ENCODE results near the gene SGIP1.

DNA sequence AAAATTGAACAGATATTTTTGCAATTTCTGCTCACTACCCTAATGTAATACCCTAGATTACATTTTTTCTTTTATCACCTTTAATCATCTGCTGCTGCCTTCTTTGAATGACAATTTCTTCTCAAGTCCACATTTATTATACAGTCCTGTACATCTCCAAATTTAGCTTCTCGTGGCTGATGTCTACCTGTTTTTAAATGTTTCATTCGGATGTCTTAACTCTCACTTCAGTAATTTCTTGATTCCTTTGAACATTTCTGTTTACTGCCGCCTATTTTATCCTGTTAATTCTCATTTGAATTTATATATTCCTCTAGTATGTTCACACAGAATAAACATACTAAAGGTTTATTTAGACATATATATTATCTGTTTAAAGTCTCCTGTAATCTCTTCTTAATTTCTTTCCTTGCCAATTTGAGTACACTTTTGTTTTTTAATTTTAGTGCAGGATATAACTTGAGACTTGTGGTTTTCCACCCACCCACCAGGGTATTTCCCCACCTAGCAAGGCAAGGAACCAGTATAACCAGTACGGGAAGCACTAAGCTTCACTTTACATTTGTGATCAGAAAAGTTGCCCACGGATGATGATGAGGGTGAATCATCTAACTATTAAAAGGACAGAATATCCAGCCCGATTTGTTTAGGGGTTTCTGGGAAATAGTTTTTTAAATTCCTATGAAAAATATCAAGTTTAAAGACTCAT, 254.4 kb downstream of the SGIP1 start:
- no peak for TF ChIP-seq CTCF (conservative IDR thresholded peaks at IDR 0.05; ENCODE audit: low read depth, low read length)
- no peak for TF ChIP-seq EZH2phosphoT487 (IDR thresholded peaks at IDR 0.05; ENCODE audit: borderline replicate concordance, low read length)
- no peak for TF ChIP-seq EZH2 (IDR thresholded peaks at IDR 0.05; ENCODE audit: low read length, unreplicated experiment)

Data from PC-3 (cell line).